Neuronal stem cell (in vitro differentiated cells): Measurements from ENCODE around the gene TNNI3K.

Experiments
- DNase-seq: peaks from one replicate; pipeline ENCODE4 v3.0.0-alpha.2; 2013; ENCODE audit warnings: low spot score
- H2AFZ ChIP-seq: one replicate; pipeline ENCODE4 v1.6.1; 2013; ENCODE audit warnings: mild to moderate bottlenecking, low read length, inconsistent platforms
- H2AK5ac ChIP-seq: 2 replicates; pipeline ENCODE4 v1.6.1; 2013; ENCODE audit warnings: low read depth, mild to moderate bottlenecking, inconsistent platforms, low read length, moderate library complexity, mixed read lengths
- H2BK120ac ChIP-seq: 2 replicates; pipeline ENCODE4 v1.6.1; 2013; ENCODE audit warnings: low read depth, mild to moderate bottlenecking, inconsistent platforms, low read length, moderate library complexity, mixed read lengths
- H2BK12ac ChIP-seq: one replicate; pipeline ENCODE4 v1.6.1; 2013; ENCODE audit warnings: low read length, inconsistent platforms
- H2BK15ac ChIP-seq: 2 replicates; pipeline ENCODE4 v1.6.1; 2013; ENCODE audit warnings: mild to moderate bottlenecking, low read length, inconsistent platforms, mixed read lengths
- H2BK5ac ChIP-seq: one replicate; pipeline ENCODE4 v1.6.1; 2013; ENCODE audit warnings: inconsistent platforms, mild to moderate bottlenecking, low read length, moderate library complexity
- H3K14ac ChIP-seq: one replicate; pipeline ENCODE4 v1.6.1; 2013; ENCODE audit warnings: low read length, inconsistent platforms
- H3K18ac ChIP-seq: 2 replicates; pipeline ENCODE4 v1.6.1; 2013; ENCODE audit warnings: low read length, inconsistent platforms
- H3K23ac ChIP-seq: 2 replicates; pipeline ENCODE4 v1.6.1; 2013; ENCODE audit warnings: low read depth, mild to moderate bottlenecking, mixed read lengths, low read length, inconsistent platforms; ENCODE audit not compliant: poor library complexity
- H3K27ac ChIP-seq: replicated peaks from 3 replicates; pipeline ENCODE4 v1.5.1; 2013; ENCODE audit warnings: low read length, inconsistent platforms
- H3K27me3 ChIP-seq, 3 experiments: 2 replicates each; pipeline ENCODE4 v1.6.1; 2013; ENCODE audit warnings: low read length in 3 of 3, mild to moderate bottlenecking in 2 of 3, inconsistent platforms in 1 of 3, low read depth in 1 of 3, mixed read lengths in 1 of 3, moderate library complexity in 1 of 3; ENCODE audit not compliant: control insufficient read depth in 3 of 3, insufficient read depth in 3 of 3
- H3K36me3 ChIP-seq, 2 donors: replicated peaks in 1 of 2; 2 replicates each; pipeline ENCODE4 v1.6.1; 2013; ENCODE audit warnings: low read length in 2 of 2; ENCODE audit not compliant: control insufficient read depth in 2 of 2, insufficient read depth in 2 of 2
- H3K4ac ChIP-seq: 2 replicates; pipeline ENCODE4 v1.6.1; 2013; ENCODE audit warnings: inconsistent platforms, mild to moderate bottlenecking, low read length, moderate library complexity
- H3K4me1 ChIP-seq, 2 donors: 1 replicate in 1 of 2; 2 replicates in 1 of 2; pipeline ENCODE4 v1.6.1; 2013; ENCODE audit warnings: low read length in 2 of 2, low read depth in 1 of 2; ENCODE audit not compliant: control insufficient read depth in 2 of 2, insufficient read depth in 1 of 2
- H3K4me2 ChIP-seq: one replicate; pipeline ENCODE4 v1.6.1; 2013; ENCODE audit warnings: mild to moderate bottlenecking, low read length, inconsistent platforms; ENCODE audit not compliant: insufficient read depth, poor library complexity, severe bottlenecking
- H3K4me3 ChIP-seq, 2 donors: 2 replicates each; pipeline ENCODE4 v1.5.1; 2013; ENCODE audit warnings: low read length in 2 of 2, mild to moderate bottlenecking in 2 of 2, inconsistent platforms in 1 of 2, moderate library complexity in 1 of 2
- H3K79me1 ChIP-seq: one replicate; pipeline ENCODE4 v1.6.1; 2013; ENCODE audit warnings: low read depth, mild to moderate bottlenecking, inconsistent platforms, low read length, moderate library complexity
- H3K9ac ChIP-seq: one replicate; pipeline ENCODE4 v1.6.1; 2013; ENCODE audit warnings: mild to moderate bottlenecking, low read depth, low read length, inconsistent platforms; ENCODE audit not compliant: poor library complexity
- H3K9me3 ChIP-seq, 2 donors: replicated peaks in 1 of 2; 2 replicates each; pipeline versions ENCODE3 to v1.6.1; 2013; ENCODE audit warnings: low read length in 2 of 2, mild to moderate bottlenecking in 2 of 2, inconsistent platforms in 1 of 2, low read depth in 1 of 2, mixed read lengths in 1 of 2, moderate library complexity in 1 of 2; ENCODE audit not compliant: control insufficient read depth in 2 of 2, insufficient read depth in 1 of 2
- H4K8ac ChIP-seq: one replicate; pipeline ENCODE4 v1.6.1; 2013; ENCODE audit warnings: low read depth, mild to moderate bottlenecking, inconsistent platforms, low read length, moderate library complexity
- H4K91ac ChIP-seq: one replicate; pipeline ENCODE4 v1.6.1; 2013; ENCODE audit warnings: low read length, low read depth, mild to moderate bottlenecking, inconsistent platforms; ENCODE audit not compliant: poor library complexity
- WGBS, 2 donors: extraction: QIAGEN DNeasy Blood & Tissue Kit; methylation state at CpG; one replicate each; pipeline ENCODE4 v1.1.7; 2013; ENCODE audit warnings: missing lambda C conversion rate in 2 of 2, mixed read lengths in 1 of 2; ENCODE audit not compliant: insufficient read length in 2 of 2, insufficient replicate concordance in 1 of 2; ENCODE audit errors: extremely low coverage in 2 of 2; 5-methylcytosine and 5-hydroxymethylcytosine counted together

TNNI3K gene

GRCh38 chr1:74457253-74457652 is 222.1 kb downstream of the TNNI3K start:
- Histone ChIP-seq H3K23ac (no peak overlapping the region), H3K14ac (no peak overlapping the region), H3K4me2 (no peak overlapping the region), H2BK15ac (no peak overlapping the region), H3K79me1 (no peaks in the 10 kb centered on the region), H2AK5ac (no peak overlapping the region), H3K36me3 (no peaks in the 10 kb centered on the region), H4K91ac (no peak overlapping the region), H3K9me3 (no peaks in the 10 kb centered on the region), H3K9ac (no peak overlapping the region), H3K4ac (no peak overlapping the region), H3K4me3 (no peak overlapping the region), H4K8ac (no peak overlapping the region), H2BK12ac (no peak overlapping the region), H3K18ac (no peak overlapping the region), H3K27ac (no peak overlapping the region), H2BK5ac (no peak overlapping the region), H3K27me3 (no peaks in the 10 kb centered on the region), H3K4me1 (peaks cover 0 to 2% of the 10 kb centered on the region in 2 donors), H2AFZ (no peak overlapping the region), H2BK120ac (no peak overlapping the region)
- WGBS, 2 donors = no CpG with 5 or more reads among the region's 2 CpGs
- no peak for DNase-seq

GRCh38 chr1:74463333-74463988 is 228.3 kb downstream of the TNNI3K start:
- Histone ChIP-seq H2AFZ (peak overlapping the region; percentile 33), H3K4me2 (no peak overlapping the region), H3K4me3 (no peak overlapping the region), H3K36me3 (no peaks in the 10 kb centered on the region), H3K4ac (no peak overlapping the region), H4K91ac (no peak overlapping the region), H2BK120ac (no peak overlapping the region), H2BK5ac (no peak overlapping the region), H2BK15ac (no peak overlapping the region), H3K23ac (no peak overlapping the region), H3K27ac (no peak overlapping the region), H2BK12ac (no peak overlapping the region), H3K27me3 (no peaks in the 10 kb centered on the region), H3K9ac (no peak overlapping the region), H3K79me1 (no peaks in the 10 kb centered on the region), H4K8ac (no peak overlapping the region), H3K14ac (no peak overlapping the region), H3K9me3 (peaks cover 2 to 3% of the 10 kb centered on the region in 2 donors), H3K18ac (no peak overlapping the region), H2AK5ac (no peak overlapping the region), H3K4me1 (peaks cover 2 to 5% of the 10 kb centered on the region in 2 donors)
- DNase-seq = no peak
- no CpG with 5 or more reads among the region's 9 CpGs for WGBS, 2 donors

GRCh38 chr1:74464037-74464436 is 228.8 kb downstream of the TNNI3K start:
- H3K4me2 ChIP-seq = no peak overlapping the region
- H2AK5ac ChIP-seq = no peak overlapping the region
- H4K8ac ChIP-seq = no peak overlapping the region
- H3K4ac ChIP-seq = no peak overlapping the region
- H2BK120ac ChIP-seq = no peak overlapping the region
- H3K79me1 ChIP-seq = no peaks in the 10 kb centered on the region
- H3K27ac ChIP-seq = no peak overlapping the region
- no peak overlapping the region for H3K14ac ChIP-seq
- H3K36me3 ChIP-seq = no peaks in the 10 kb centered on the region
- no peak overlapping the region for H4K91ac ChIP-seq
- no peak overlapping the region for H2BK5ac ChIP-seq
- no peak overlapping the region for H2AFZ ChIP-seq
- no peak overlapping the region for H3K9ac ChIP-seq
- no peak overlapping the region for H2BK15ac ChIP-seq
- no peak overlapping the region for H2BK12ac ChIP-seq
- no peaks in the 10 kb centered on the region for H3K27me3 ChIP-seq
- peaks cover 2 to 7% of the 10 kb centered on the region in 2 donors for H3K4me1 ChIP-seq
- no peak overlapping the region for H3K4me3 ChIP-seq
- WGBS, 2 donors = no CpG with 5 or more reads among the region's 6 CpGs
- DNase-seq = no peak
- H3K23ac ChIP-seq = no peak overlapping the region
- H3K18ac ChIP-seq = no peak overlapping the region
- peaks cover 2 to 3% of the 10 kb centered on the region in 2 donors for H3K9me3 ChIP-seq

- Histone ChIP-seq H3K9ac (no peak overlapping the region), H2BK12ac (peak overlapping the region; percentile 58), H3K4me3 (no peak overlapping the region), H3K27ac (no peak overlapping the region), H2AFZ (no peak overlapping the region), H3K23ac (no peak overlapping the region), H3K18ac (no peak overlapping the region), H3K14ac (peak overlapping the region; percentile 56), H4K91ac (no peak overlapping the region), H3K9me3 (peaks cover 2 to 3% of the 10 kb centered on the region in 2 donors), H2BK5ac (no peak overlapping the region), H2BK120ac (no peak overlapping the region), H3K36me3 (no peaks in the 10 kb centered on the region), H4K8ac (peak overlapping the region; percentile 82), H3K79me1 (no peaks in the 10 kb centered on the region), H2BK15ac (no peak overlapping the region), H3K4me2 (no peak overlapping the region), H3K4ac (no peak overlapping the region), H2AK5ac (no peak overlapping the region), H3K4me1 (peaks cover 2 to 7% of the 10 kb centered on the region in 2 donors), H3K27me3 (no peaks in the 10 kb centered on the region)
- DNase-seq = no peak
- WGBS, 2 donors = no CpG with 5 or more reads among the region's 24 CpGs
Measured at GRCh38 chr1:74465193-74465681, 230.1 kb downstream of the TNNI3K start.
